GM12874 (cell line): Measurements from ENCODE around the gene SYT13.

Experiments
- CTCF ChIP-seq: IDR thresholded peaks from 2 replicates; pipeline ENCODE4 v1.5.1; 2011; ENCODE audit warnings: low read depth, mild to moderate bottlenecking, control low read depth, low read length, moderate library complexity; ENCODE audit not compliant: insufficient read depth

The SYT13 gene

GRCh38 chr11:45321031-45321595, 35.0 kb upstream of the SYT13 start:
- no peak for TF ChIP-seq CTCF

DNA sequence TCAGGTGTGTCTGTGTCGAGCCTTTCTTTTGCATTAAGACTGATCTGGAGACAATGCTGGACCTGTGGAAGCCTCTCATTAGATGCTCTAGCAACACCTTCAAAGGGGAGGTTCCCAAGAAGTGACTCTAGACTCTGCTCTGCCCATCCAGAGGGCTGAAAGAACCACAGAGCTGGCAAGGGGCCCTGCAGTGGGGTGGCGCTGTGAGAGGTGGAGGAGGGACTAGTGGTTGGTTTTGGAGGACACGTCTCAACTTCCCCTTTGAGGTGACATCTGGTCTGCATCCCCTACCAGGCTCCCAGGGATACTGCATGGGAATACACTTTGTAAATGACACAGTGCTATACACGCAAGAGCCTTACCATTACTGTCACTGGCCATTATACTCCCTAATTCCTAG, 34.2 kb upstream of the SYT13 start:
- TF ChIP-seq CTCF = no peak

DNA sequence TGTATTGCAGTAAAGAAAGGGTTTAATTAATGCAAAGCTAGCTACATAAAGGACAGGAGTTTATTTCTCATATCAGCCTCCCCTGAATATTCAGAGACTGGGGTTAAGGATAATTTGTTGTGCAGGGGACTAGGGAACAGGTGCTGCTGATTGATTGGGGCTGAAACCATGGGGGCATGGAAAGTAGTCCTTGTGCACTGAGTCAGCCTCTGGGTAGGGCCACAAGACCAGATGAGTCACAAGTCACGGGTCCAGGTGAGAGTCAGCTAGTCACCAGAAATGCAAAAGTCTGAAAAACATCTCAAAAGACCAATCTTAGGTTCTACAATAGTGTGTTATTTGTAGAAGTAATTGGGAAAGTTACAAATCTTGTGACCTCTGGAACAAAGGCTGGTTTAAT, 32.9 kb upstream of the SYT13 start:
- TF ChIP-seq CTCF = no peak

DNA sequence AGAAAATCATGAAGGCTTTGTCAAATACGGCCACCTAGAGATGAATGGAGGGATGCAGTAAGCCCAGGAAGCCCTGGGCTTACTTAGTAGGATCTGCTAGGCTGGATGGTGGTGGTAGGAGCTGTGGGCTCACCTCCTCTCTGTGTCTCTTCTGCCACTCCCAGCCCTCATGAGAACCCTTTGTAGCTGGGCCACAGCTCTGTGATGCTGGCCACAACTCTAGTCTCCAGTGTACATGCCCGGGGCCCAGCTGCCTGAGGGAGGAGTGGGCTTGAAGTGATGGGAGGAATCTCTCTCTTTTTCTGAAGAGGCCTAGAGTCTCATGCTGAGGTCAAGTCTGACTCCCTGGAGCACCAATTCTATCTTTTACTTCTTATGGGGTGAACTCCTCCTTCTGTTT, 32.4 kb upstream of the SYT13 start:
- no peak for TF ChIP-seq CTCF

GRCh38 chr11:45316258-45316657, 30.1 kb upstream of the SYT13 start:
- TF ChIP-seq CTCF = no peak

DNA sequence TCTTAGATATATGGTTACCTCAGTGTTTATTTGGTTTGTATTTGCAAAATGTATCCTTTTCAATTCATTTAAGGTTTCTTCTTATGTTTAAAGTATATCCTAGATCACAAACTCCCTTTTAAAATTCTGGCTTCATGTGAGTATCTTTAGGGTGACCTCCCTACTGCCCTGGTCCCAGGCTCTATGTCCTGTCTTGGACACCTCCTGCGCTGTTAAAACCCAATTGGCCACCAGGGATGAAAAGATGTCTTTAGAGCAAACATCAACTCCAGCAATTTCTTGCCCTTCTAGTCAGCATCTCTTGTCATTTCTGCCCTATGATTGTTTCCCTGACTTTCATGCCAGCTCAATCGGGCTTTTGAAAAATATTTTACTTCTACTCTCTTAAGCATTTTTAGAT, 28.8 kb upstream of the SYT13 start:
- TF ChIP-seq CTCF = no peak

DNA sequence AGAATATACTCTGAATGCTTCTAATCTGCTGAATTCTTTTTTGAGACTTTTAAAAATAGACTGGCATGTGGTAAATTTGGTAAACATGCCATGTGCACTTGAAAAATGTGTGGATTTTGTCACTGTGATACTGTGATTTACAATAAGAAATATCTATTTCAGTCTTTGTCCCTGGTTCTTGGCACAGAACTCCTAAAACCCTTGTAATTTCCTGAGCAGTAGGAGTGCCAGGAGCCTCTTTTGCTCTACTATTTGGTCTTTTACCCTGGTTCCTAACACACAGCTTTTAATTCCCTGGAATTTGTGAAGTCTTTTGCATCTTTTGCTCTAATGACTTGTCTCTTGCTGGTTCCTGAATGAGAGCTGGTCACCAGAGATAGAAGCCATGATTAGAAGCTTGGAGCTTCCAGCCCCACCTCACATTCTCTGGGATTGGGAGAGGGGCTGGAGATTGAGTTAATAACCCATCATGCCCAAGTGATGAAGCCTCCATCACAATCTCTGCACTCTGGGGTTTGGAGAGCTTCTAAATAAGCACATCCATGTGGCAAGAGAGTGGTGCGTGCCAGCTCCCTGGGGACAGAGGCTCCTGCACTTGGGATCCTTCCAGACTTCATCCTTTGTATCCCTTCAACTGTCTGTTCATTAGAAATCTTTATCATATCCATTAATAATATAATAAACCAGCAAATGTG, 27.2 kb upstream of the SYT13 start:
- TF ChIP-seq CTCF = no peak
